Measurements from ENCODE around the gene HDDC3. TPM values are rescaled to one million over a fixed set of nuclear protein-coding genes. Genes with fewer than 3 reads are reported as not detected.

Gene HDDC3
- total and polyA plus RNA-seq, 9 of the 15 experiments (the other 6 are each of a cell fraction or from before 2014, with no cell fraction given), result 14.9 to 55.8 (median 36.9) TPM

- TF ChIP-seq CREM (IDR thresholded peaks at IDR 0.05; ENCODE audit: low read depth) (peak; percentile 22; the same call in 1 of the 2 replicates), HLTF (IDR thresholded peaks at IDR 0.05) (no peak), ZKSCAN8 (CRISPR knock-in tag; IDR thresholded peaks at IDR 0.05) (no peak), NONO (IDR thresholded peaks at IDR 0.05; ENCODE audit: low read depth in 2 of 2, low read length in 1 of 2) (no peak), ZNF217 (CRISPR knock-in tag; IDR thresholded peaks at IDR 0.05) (no peak), ZNF583 (CRISPR knock-in tag; IDR thresholded peaks at IDR 0.05) (0 out of 2 replicates have a peak, but pooled peaks have one; percentile 45), ZNF445 (CRISPR knock-in tag; IDR thresholded peaks at IDR 0.05; ENCODE audit: low read depth) (no peak), ARID2 (IDR thresholded peaks at IDR 0.05) (peak; percentile 92), MAZ (CRISPR knock-in tag; conservative IDR thresholded peaks at IDR 0.05 in 1 of 2, IDR thresholded peaks at IDR 0.05 in 1 of 2) (peak; percentile 63 to 85), HNRNPUL1 (IDR thresholded peaks at IDR 0.05; ENCODE audit: low read length) (no peak), MNT (conservative IDR thresholded peaks at IDR 0.05) (no peak), CREB1 (IDR thresholded peaks at IDR 0.05) (no peak), CREB1 (CRISPR knock-in tag; IDR thresholded peaks at IDR 0.05) (no peak), ZBTB8A (IDR thresholded peaks at IDR 0.05; ENCODE audit: partially characterized antibody) (no peak), CHD4 (IDR thresholded peaks at IDR 0.05; ENCODE audit: insufficient read depth, insufficient replicate concordance, low read depth, low read length, poor library complexity, severe bottlenecking) (no peak), ZNF324 (CRISPR knock-in tag; IDR thresholded peaks at IDR 0.05) (no peak), TCF7L2 (IDR thresholded peaks at IDR 0.05; ENCODE audit: low read depth, low read length) (no peak), FUS (optimal IDR thresholded peaks at IDR 0.05; ENCODE audit: low read depth, low read length) (no peak), BRCA1 (IDR thresholded peaks at IDR 0.05) (no peak), BRCA1 (CRISPR knock-in tag; IDR thresholded peaks at IDR 0.05) (no peak), TRIM28 (IDR thresholded peaks at IDR 0.05) (no peak), TOE1 (IDR thresholded peaks at IDR 0.05; ENCODE audit: borderline replicate concordance) (peak; percentile 39; the same call in 1 of the 2 replicates), TOE1 (CRISPR knock-in tag; IDR thresholded peaks at IDR 0.05; ENCODE audit: borderline replicate concordance, low read depth) (no peak), TAF15 (IDR thresholded peaks at IDR 0.05; ENCODE audit: low read depth, low read length) (no peak), YY1 (IDR thresholded peaks at IDR 0.05; ENCODE audit: borderline replicate concordance in 1 of 3, control insufficient read depth in 1 of 3, extremely low read depth in 1 of 3, insufficient read depth in 3 of 3, insufficient read length in 1 of 3, insufficient replicate concordance in 2 of 3, low read depth in 1 of 3, low read length in 2 of 3) (peak in 1 of 3 experiments; percentile 42)
- TF ChIP-seq, protein P1, sequence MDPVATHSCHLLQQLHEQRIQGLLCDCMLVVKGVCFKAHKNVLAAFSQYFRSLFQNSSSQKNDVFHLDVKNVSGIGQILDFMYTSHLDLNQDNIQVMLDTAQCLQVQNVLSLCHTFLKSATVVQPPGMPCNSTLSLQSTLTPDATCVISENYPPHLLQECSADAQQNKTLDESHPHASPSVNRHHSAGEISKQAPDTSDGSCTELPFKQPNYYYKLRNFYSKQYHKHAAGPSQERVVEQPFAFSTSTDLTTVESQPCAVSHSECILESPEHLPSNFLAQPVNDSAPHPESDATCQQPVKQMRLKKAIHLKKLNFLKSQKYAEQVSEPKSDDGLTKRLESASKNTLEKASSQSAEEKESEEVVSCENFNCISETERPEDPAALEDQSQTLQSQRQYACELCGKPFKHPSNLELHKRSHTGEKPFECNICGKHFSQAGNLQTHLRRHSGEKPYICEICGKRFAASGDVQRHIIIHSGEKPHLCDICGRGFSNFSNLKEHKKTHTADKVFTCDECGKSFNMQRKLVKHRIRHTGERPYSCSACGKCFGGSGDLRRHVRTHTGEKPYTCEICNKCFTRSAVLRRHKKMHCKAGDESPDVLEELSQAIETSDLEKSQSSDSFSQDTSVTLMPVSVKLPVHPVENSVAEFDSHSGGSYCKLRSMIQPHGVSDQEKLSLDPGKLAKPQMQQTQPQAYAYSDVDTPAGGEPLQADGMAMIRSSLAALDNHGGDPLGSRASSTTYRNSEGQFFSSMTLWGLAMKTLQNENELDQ (CRISPR knock-in tag; IDR thresholded peaks at IDR 0.05; ENCODE audit: borderline replicate concordance), result no peak
These were observed 46.7 kb downstream of the HDDC3 start (continued) for GRCh38 chr15:90885432-90886290.
